OCI-LY3 (cell line): ENCODE data around the gene CEP68.
A peak's percentile ranks its signal among the peaks of the same experiment; 100 is the strongest.

Experiments
- H2AFZ ChIP-seq: fragments of 200-600, 300-600 bp; shearing (Covaris generic); 2 replicates; pipeline ENCODE4 v1.6.0; 2014; ENCODE audit warnings: antibody characterized with exemption, low read depth, low read length
- H3K27ac ChIP-seq: fragments of 200-600, 300-600 bp; sonication (generic); 2 replicates; pipeline ENCODE4 v1.5.1; 2014; ENCODE audit warnings: mild to moderate bottlenecking, low read length, moderate library complexity, mixed read lengths
- H3K27me3 ChIP-seq: fragments of 200-600, 300-600 bp; sonication (generic); 2 replicates; pipeline ENCODE4 v1.6.1; 2014; ENCODE audit warnings: low read depth, low read length, mixed read lengths
- H3K36me3 ChIP-seq: fragments of 200-600, 300-600 bp; sonication (generic); replicated peaks from 2 replicates; pipeline ENCODE3; 2014; ENCODE audit warnings: low read depth, low read length, mixed read lengths
- H3K4me1 ChIP-seq: fragments of 300-600, 200-600 bp; sonication (generic); 2 replicates; pipeline ENCODE4 v1.6.1; 2014; ENCODE audit warnings: low read length, mixed read lengths
- H3K4me2 ChIP-seq: fragments of 200-600, 300-600 bp; sonication (generic); 2 replicates; pipeline ENCODE4 v1.6.1; 2014; ENCODE audit warnings: low read length, mixed read lengths
- H3K4me3 ChIP-seq: fragments of 300-600, 200-600 bp; sonication (generic); 2 replicates; pipeline ENCODE4 v1.5.1; 2014; ENCODE audit warnings: antibody characterized with exemption, mild to moderate bottlenecking, low read length, moderate library complexity
- H3K79me2 ChIP-seq: fragments of 300-600, 200-600 bp; shearing (Covaris generic); 2 replicates; pipeline ENCODE4 v1.6.1; 2014; ENCODE audit warnings: mild to moderate bottlenecking, low read length, mixed read lengths
- H3K9ac ChIP-seq: fragments of 300-600, 200-600 bp; shearing (Covaris generic); 2 replicates; pipeline ENCODE4 v1.6.0; 2014; ENCODE audit warnings: mild to moderate bottlenecking, low read length, moderate library complexity
- H3K9me3 ChIP-seq: fragments of 200-600, 300-600 bp; shearing (Covaris generic); 2 replicates; pipeline ENCODE4 v1.6.1; 2014; ENCODE audit warnings: low read length, mixed read lengths; ENCODE audit not compliant: insufficient read depth
- H4K20me1 ChIP-seq: fragments of 200-600, 300-600 bp; sonication (generic); 2 replicates; pipeline ENCODE4 v1.6.1; 2016; ENCODE audit warnings: low read length, mixed read lengths; ENCODE audit not compliant: insufficient read depth
- EZH2phosphoT487 ChIP-seq: fragments of 200-600 bp; shearing (Covaris generic); IDR thresholded peaks from 2 replicates; pipeline ENCODE4 v1.6.1; 2018; ENCODE audit warnings: antibody characterized with exemption, mixed run types, low read depth
- TF ChIP-seq, protein P1 (sequence below): fragments of 200-600, 300-600 bp; sonication (generic); IDR thresholded peaks from 2 replicates; pipeline ENCODE4 v1.5.1; 2014; ENCODE audit warnings: antibody characterized with exemption, low read length, low read depth

The CEP68 gene

DNA sequence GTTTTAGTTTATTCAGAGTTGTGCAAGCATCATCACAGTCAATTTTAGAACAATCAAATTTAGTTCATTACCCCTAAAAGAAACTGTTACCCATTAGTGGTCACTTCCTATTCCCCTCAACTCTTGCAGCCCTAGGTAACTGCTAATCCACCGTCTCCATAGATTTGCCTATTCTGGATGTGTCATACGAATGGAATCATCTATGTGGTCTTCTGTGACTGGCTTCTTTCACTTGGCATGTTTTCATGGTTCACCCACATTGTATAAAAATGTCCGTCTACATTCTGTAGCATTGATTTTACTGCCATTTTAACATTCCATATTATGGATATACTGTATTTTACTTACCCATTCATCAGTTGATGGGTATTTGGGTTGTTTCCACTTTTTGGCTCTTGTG lies 5.3 kb upstream of the CEP68 start:
- Histone ChIP-seq H3K4me1 (peaks cover 35% of the 10 kb centered on the region), H3K27me3 (no peaks in the 10 kb centered on the region), H3K4me3 (no peak overlapping the region), H4K20me1 (no peaks in the 10 kb centered on the region), H3K4me2 (no peak overlapping the region), H3K79me2 (no peaks in the 10 kb centered on the region), H3K36me3 (peaks cover 4% of the 10 kb centered on the region), H3K9ac (no peak overlapping the region), H3K27ac (no peak overlapping the region), H3K9me3 (no peaks in the 10 kb centered on the region), H2AFZ (no peak overlapping the region)
- TF ChIP-seq EZH2phosphoT487, result no peak
- TF ChIP-seq, protein P1, sequence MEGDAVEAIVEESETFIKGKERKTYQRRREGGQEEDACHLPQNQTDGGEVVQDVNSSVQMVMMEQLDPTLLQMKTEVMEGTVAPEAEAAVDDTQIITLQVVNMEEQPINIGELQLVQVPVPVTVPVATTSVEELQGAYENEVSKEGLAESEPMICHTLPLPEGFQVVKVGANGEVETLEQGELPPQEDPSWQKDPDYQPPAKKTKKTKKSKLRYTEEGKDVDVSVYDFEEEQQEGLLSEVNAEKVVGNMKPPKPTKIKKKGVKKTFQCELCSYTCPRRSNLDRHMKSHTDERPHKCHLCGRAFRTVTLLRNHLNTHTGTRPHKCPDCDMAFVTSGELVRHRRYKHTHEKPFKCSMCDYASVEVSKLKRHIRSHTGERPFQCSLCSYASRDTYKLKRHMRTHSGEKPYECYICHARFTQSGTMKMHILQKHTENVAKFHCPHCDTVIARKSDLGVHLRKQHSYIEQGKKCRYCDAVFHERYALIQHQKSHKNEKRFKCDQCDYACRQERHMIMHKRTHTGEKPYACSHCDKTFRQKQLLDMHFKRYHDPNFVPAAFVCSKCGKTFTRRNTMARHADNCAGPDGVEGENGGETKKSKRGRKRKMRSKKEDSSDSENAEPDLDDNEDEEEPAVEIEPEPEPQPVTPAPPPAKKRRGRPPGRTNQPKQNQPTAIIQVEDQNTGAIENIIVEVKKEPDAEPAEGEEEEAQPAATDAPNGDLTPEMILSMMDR, result no peak

DNA sequence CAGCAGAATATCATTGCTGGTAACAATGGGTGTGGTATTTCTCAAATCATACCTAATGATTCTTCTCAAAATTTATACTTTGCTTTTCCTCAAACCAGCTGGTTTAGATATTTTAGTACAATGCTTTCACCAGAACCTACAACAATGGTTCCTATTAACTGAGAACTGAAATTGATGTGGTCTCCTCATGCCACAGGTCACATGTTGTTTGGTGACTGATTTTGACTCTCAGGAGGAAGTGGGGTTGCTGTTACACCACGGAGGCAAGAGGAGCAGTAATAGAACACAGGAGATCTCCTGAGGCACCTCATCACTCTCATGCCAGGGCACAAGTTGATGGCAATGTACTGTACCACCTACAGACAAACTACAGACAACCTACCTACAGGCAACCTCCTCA lies 3.0 kb upstream of the CEP68 start:
- Histone ChIP-seq H3K4me2 (peak overlapping the region; percentile 77), H3K4me3 (peak overlapping the region; percentile 42)

DNA sequence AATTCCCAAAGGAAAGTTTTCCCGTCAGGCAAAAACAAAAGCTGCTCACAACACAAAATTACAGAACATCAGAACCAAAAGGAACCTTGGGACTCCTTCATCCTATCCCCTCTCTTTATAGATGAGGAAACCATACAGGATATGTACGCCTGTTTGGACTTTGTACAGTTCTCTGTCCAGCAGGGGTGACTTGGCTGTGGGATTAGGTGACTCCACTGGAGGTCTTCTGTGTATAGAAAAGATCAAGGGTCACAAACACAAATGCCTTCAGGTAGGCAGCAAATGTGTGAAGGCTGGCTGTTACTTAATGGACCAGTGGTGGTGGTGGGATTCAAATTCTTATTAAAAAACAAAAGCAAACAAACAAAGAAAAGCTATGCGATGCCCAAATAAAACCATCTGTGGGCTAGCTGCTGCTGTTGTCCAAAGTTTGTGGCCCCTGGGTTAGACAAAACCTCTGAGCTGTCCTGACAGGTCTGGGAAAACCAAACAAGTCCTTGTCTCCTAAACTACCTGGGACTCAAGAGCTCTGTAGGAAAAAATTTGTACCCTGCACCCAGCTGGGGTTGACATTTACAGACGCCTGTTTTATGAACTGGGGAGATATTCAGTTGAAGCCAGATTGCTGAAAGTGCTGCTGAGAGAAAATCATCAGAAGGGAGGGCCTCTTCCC lies 1.3 kb upstream of the CEP68 start:
- H3K79me2 ChIP-seq, result peaks cover 20% of the 10 kb centered on the region
- H3K4me3 ChIP-seq, result peak overlapping the region; percentile 89
- H3K9ac ChIP-seq, result no peak overlapping the region
- peaks cover 43% of the 10 kb centered on the region for H3K4me1 ChIP-seq
- peaks cover 7% of the 10 kb centered on the region for H3K36me3 ChIP-seq
- peaks cover 15% of the 10 kb centered on the region; the same call in 1 of the 2 replicates for H4K20me1 ChIP-seq
- H3K4me2 ChIP-seq, result peak overlapping the region; percentile 96
- no peaks in the 10 kb centered on the region for H3K27me3 ChIP-seq
- H3K9me3 ChIP-seq, result no peaks in the 10 kb centered on the region
- H2AFZ ChIP-seq, result no peak overlapping the region
- H3K27ac ChIP-seq, result no peak overlapping the region
- no peak for TF ChIP-seq EZH2phosphoT487
- TF ChIP-seq, protein P1, result no peak

More for the DNA sequence above, 3.0 kb upstream of the CEP68 start:
- Histone ChIP-seq H3K79me2 (peaks cover 15% of the 10 kb centered on the region), H3K4me1 (peaks cover 43% of the 10 kb centered on the region), H2AFZ (no peak overlapping the region), H3K27me3 (no peaks in the 10 kb centered on the region), H3K9me3 (no peaks in the 10 kb centered on the region), H3K27ac (peak overlapping the region; percentile 38), H4K20me1 (peaks cover 7% of the 10 kb centered on the region; the same call in 1 of the 2 replicates), H3K36me3 (no peaks in the 10 kb centered on the region), H3K9ac (no peak overlapping the region; the same call in 1 of the 2 replicates)
- no peak for TF ChIP-seq EZH2phosphoT487
- TF ChIP-seq, protein P1, result no peak

DNA sequence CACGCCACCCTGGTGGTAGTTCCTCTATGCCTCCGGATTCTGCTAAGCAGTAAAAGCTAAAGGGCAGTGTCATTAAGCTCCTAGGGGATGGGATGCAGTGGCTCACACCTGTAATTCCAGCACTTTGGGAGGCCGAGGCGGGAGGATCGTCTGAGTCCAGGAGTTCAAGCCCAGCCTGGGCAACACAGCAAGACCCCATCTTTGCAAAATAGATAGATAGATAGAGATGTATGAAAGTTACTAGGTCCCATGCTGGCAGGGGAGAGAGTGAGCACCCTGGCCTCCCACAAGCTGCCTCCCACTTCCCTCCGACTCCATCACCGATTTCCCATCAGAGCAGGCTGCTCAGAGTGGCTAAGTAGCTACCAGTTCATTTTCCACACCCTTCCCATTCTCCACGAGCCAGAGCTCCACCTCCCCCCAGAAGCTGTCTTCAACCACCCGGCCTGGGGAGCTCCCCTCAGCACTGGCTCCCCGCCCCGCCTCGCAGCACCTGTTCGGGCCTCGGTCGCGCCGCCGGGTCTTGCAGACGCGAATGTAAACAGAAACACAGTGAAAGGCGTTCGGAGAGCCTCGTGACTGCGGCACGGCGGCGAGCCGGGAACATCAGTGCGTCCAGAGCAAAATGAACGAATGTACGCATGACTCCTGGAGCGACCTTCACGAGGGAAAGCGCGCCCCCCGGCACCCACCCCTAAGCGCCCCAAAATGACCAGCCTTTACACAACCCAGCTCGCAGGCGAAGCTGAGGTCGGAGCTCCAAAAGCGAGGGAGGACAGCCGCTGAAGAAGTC lies 598 bp upstream of the CEP68 start:
- Histone ChIP-seq H3K9ac (peak overlapping the region; percentile 51), H3K27ac (peak overlapping the region; percentile 5; the same call in 1 of the 2 replicates), H3K4me2 (peak overlapping the region; percentile 96), H4K20me1 (peaks cover 15% of the 10 kb centered on the region; the same call in 1 of the 2 replicates), H3K9me3 (no peaks in the 10 kb centered on the region), H3K27me3 (no peaks in the 10 kb centered on the region), H2AFZ (peak overlapping the region; percentile 64; the same call in 1 of the 2 replicates), H3K4me1 (peaks cover 43% of the 10 kb centered on the region), H3K4me3 (peak overlapping the region; percentile 89), H3K79me2 (peaks cover 20% of the 10 kb centered on the region), H3K36me3 (peaks cover 7% of the 10 kb centered on the region)
- TF ChIP-seq, protein P1, result no peak
- no peak for TF ChIP-seq EZH2phosphoT487
